ENCODE measurements around the gene PGBD5.

PGBD5 gene

GRCh38 chr1:230371923-230372703 lies 54.0 kb downstream of the PGBD5 start:
- no peak for DNase-seq

GRCh38 chr1:230370109-230370508 lies 56.0 kb downstream of the PGBD5 start:
- no peak for DNase-seq

GRCh38 chr1:230368871-230369270 lies 57.3 kb downstream of the PGBD5 start:
- no peak for DNase-seq

GRCh38 chr1:230368363-230368762 lies 57.8 kb downstream of the PGBD5 start:
- no peak for DNase-seq

- DNase-seq: no peak
Observed at GRCh38 chr1:230366504-230366915, 59.6 kb downstream of the PGBD5 start.

GRCh38 chr1:230365723-230366307 lies 60.3 kb downstream of the PGBD5 start:
- DNase-seq: no peak

GRCh38 chr1:230362949-230363348 lies 63.2 kb downstream of the PGBD5 start:
- no peak for DNase-seq

GRCh38 chr1:230361941-230362340 lies 64.2 kb downstream of the PGBD5 start:
- DNase-seq: no peak

- DNase-seq: no peak
Observed at GRCh38 chr1:230359992-230360668, 66.0 kb downstream of the PGBD5 start.

GRCh38 chr1:230356869-230357794 lies 69.0 kb downstream of the PGBD5 start:
- no peak for DNase-seq

- DNase-seq: no peak
Observed at GRCh38 chr1:230356190-230356589, 69.9 kb downstream of the PGBD5 start.

GRCh38 chr1:230355594-230355993 lies 70.5 kb downstream of the PGBD5 start:
- no peak for DNase-seq

GRCh38 chr1:230355128-230355527 lies 71.0 kb downstream of the PGBD5 start:
- DNase-seq: no peak

- DNase-seq: no peak
Observed at GRCh38 chr1:230354005-230354404, 72.1 kb downstream of the PGBD5 start.

- no peak for DNase-seq
Observed at GRCh38 chr1:230352537-230352936, 73.6 kb downstream of the PGBD5 start.

GRCh38 chr1:230351983-230352382 lies 74.1 kb downstream of the PGBD5 start:
- DNase-seq: no peak

GRCh38 chr1:230351514-230351913 lies 74.6 kb downstream of the PGBD5 start:
- DNase-seq: no peak

- DNase-seq: no peak
Observed at GRCh38 chr1:230350208-230350921, 75.8 kb downstream of the PGBD5 start.

- no peak for DNase-seq
Observed at GRCh38 chr1:230349020-230349393, 77.1 kb downstream of the PGBD5 start.

- DNase-seq: no peak
Observed at GRCh38 chr1:230348386-230349019, 77.6 kb downstream of the PGBD5 start.

- no peak for DNase-seq
Observed at GRCh38 chr1:230347896-230348295, 78.2 kb downstream of the PGBD5 start.

Data from activated T-cell treated with anti-CD3 and anti-CD28 coated beads, Interleukin-2, amount 50 U/mL, for 48 hours (primary cell).